Activated naive CD8-positive, alpha-beta T cell treated with anti-CD3 and anti-CD28 coated beads, Interleukin-2, amount 50 U/mL, for 24 hours (primary cell): ENCODE results near the gene TMPO.
"Not testable (repeated sequence)": the region's sequence is repeated elsewhere in the genome, so short reads cannot be mapped to it uniquely, and the experiment has no call there.

ENCODE experiments used
- ATAC-seq: fragments of 150-1000 bp; cut with Tn5 transposase; one replicate; pipeline ENCODE4 v1.10.0; 2021
- DNase-seq: peaks from one replicate; pipeline ENCODE4 v3.0.0; 2021
- H3K27ac Mint-ChIP-seq: one replicate; pipeline ENCODE4 v1.8.0; 2021; ENCODE audit warnings: mild to moderate bottlenecking, mixed read lengths
- H3K27me3 Mint-ChIP-seq: one replicate; pipeline ENCODE4 v1.8.0; 2021; ENCODE audit warnings: mixed read lengths
- H3K36me3 Mint-ChIP-seq: one replicate; pipeline ENCODE4 v1.8.0; 2021; ENCODE audit warnings: low read depth, mixed read lengths
- H3K4me1 Mint-ChIP-seq: one replicate; pipeline ENCODE4 v1.8.0; 2021; ENCODE audit warnings: mixed read lengths
- H3K4me3 Mint-ChIP-seq: one replicate; pipeline ENCODE4 v1.8.0; 2021; ENCODE audit warnings: mild to moderate bottlenecking, moderate library complexity, mixed read lengths
- H3K9me3 Mint-ChIP-seq: one replicate; pipeline ENCODE4 v1.8.0; 2021; ENCODE audit warnings: mixed read lengths

Gene TMPO

DNA sequence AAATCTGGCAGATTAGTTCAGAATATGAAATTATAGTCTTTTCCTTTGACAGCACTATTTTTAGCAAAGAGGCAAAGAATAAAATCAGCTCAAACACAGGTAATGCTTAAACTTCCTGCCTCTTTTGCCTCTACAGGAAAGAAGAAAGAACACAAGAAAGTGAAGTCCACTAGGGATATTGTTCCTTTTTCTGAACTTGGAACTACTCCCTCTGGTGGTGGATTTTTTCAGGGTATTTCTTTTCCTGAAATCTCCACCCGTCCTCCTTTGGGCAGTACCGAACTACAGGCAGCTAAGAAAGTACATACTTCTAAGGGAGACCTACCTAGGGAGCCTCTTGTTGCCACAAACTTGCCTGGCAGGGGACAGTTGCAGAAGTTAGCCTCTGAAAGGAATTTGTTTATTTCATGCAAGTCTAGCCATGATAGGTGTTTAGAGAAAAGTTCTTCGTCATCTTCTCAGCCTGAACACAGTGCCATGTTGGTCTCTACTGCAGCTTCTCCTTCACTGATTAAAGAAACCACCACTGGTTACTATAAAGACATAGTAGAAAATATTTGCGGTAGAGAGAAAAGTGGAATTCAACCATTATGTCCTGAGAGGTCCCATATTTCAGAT, 17.4 kb downstream of the TMPO start:
- Mint-ChIP-seq H3K36me3 (peaks cover 65% of the 10 kb centered on the region), H3K27me3 (no peaks in the 10 kb centered on the region), H3K4me3 (no peak overlapping the region), H3K4me1 (peaks cover 7% of the 10 kb centered on the region), H3K9me3 (no peaks in the 10 kb centered on the region), H3K27ac (no peak overlapping the region)
- no peak for DNase-seq
- ATAC-seq = peak; percentile 67

GRCh38 chr12:98533723-98534251, 18.4 kb downstream of the TMPO start:
- Mint-ChIP-seq H3K36me3 (peaks cover 67% of the 10 kb centered on the region), H3K4me1 (peaks cover 7% of the 10 kb centered on the region), H3K4me3 (no peak overlapping the region), H3K27me3 (no peaks in the 10 kb centered on the region), H3K27ac (no peak overlapping the region), H3K9me3 (no peaks in the 10 kb centered on the region)
- DNase-seq (no peak), ATAC-seq (no peak)

DNA sequence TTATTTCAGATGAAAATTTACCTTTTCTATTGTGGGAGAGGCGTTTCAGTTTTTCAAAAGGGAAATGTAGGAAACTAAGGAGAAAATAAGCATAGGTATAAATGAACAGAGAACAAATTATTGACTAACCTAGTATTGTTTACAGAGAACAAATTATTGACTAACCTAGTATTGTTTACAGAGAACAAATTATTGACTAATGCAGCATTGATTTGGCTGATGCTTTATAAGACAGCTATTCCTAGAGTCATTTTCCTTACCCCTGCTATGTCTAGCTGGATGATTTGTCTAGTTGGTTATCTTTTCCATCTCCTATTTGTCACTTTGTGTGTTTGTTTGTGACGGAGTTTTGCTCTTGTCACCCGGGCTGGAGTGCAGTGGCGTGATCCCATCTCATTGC, 22.6 kb downstream of the TMPO start:
- Mint-ChIP-seq H3K27ac (no peak overlapping the region), H3K27me3 (no peaks in the 10 kb centered on the region), H3K4me1 (peaks cover 8% of the 10 kb centered on the region), H3K9me3 (no peaks in the 10 kb centered on the region), H3K36me3 (peaks cover 75% of the 10 kb centered on the region), H3K4me3 (no peak overlapping the region)
- DNase-seq (no peak), ATAC-seq (no peak)

DNA sequence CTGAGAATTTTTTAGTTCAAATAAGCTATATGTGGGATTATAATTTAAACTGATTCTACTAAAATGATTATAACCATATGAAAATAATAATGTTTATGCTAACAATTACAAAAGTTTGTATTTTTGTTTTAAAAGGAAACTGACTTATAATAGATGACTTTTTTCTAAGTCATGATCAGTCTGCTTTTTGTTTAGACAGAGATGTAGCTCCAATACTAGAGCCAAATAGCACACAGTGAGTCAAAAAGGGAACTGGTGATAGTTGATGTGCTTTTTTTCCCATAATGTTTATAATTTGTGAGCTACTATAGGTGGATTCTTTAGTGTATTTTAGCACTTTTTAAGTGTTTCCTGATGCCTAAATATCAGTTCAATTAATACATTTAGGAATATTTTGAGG, 28.3 kb downstream of the TMPO start:
- Mint-ChIP-seq H3K4me3 (no peak overlapping the region), H3K4me1 (peaks cover 5% of the 10 kb centered on the region), H3K36me3 (peaks cover 58% of the 10 kb centered on the region), H3K27me3 (no peaks in the 10 kb centered on the region), H3K27ac (no peak overlapping the region), H3K9me3 (no peaks in the 10 kb centered on the region)
- ATAC-seq = no peak
- DNase-seq = no peak

GRCh38 chr12:98544751-98545150, 29.4 kb downstream of the TMPO start:
- peaks cover 62% of the 10 kb centered on the region for H3K36me3 Mint-ChIP-seq

GRCh38 chr12:98549371-98550110, 34.2 kb downstream of the TMPO start:
- no peaks in the 10 kb centered on the region for H3K27me3 Mint-ChIP-seq
- H3K36me3 Mint-ChIP-seq = peaks cover 55% of the 10 kb centered on the region
- no peaks in the 10 kb centered on the region for H3K9me3 Mint-ChIP-seq
- no peak for ATAC-seq
- H3K4me1 Mint-ChIP-seq = peaks cover 1% of the 10 kb centered on the region
- no peak overlapping the region for H3K27ac Mint-ChIP-seq
- no peak for DNase-seq
- no peak overlapping the region for H3K4me3 Mint-ChIP-seq

More at GRCh38 chr12:98544751-98545150, 29.4 kb downstream of the TMPO start:
- ATAC-seq (no peak), DNase-seq (no peak)
- Mint-ChIP-seq H3K4me1 (peaks cover 5% of the 10 kb centered on the region), H3K9me3 (no peaks in the 10 kb centered on the region), H3K27me3 (no peaks in the 10 kb centered on the region), H3K27ac (no peak overlapping the region), H3K4me3 (no peak overlapping the region)

DNA sequence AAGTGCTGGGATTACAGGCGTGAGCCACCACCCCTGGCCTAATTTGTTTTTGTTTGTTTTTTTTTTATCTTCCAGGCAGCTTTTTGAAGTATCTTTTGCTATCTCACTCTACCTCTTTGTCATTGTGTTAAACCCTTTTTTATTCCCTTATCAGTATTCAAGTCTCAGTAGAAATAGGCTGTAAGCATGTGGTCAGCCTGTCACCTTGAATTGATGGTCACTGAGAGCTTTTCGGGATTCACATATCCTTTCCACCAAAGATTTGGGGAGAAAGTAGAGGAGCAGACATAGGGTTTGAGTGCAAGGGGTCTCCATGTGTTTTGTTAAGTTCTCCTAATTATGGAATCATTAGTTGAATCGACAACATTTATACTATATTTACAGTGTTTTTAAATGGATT, 36.4 kb downstream of the TMPO start:
- Mint-ChIP-seq H3K4me1 (peaks cover 1% of the 10 kb centered on the region), H3K9me3 (no peaks in the 10 kb centered on the region), H3K27me3 (no peaks in the 10 kb centered on the region), H3K36me3 (peaks cover 39% of the 10 kb centered on the region), H3K27ac (no peak overlapping the region), H3K4me3 (no peak overlapping the region)
- ATAC-seq (no peak), DNase-seq (no peak)

- DNase-seq, H3K36me3 Mint-ChIP-seq, H3K27ac Mint-ChIP-seq, H3K27me3 Mint-ChIP-seq, H3K9me3 Mint-ChIP-seq, H3K4me3 Mint-ChIP-seq, H3K4me1 Mint-ChIP-seq, ATAC-seq: not testable (repeated sequence)
Observed at GRCh38 chr12:98558097-98558496, 42.7 kb downstream of the TMPO start.

DNA sequence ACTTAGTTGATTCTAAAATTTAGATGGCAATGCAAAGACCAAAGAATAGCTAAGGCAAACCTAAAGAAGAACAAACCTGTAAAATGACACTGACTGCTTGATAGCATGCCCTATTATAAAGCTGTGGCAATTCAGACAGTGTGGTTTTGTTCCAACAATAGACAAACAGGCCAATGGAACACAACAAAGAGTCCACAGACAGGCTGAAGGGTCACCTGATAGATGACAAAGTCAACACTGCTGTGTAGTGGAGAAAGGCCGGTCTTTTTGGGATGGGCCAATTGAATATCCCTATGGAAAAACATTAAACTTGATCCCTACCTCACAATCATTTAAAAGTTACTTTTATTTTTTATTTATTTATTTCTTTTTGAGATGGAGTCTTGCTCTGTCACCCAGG, 44.3 kb downstream of the TMPO start:
- no peaks in the 10 kb centered on the region for H3K4me1 Mint-ChIP-seq
- ATAC-seq = no peak
- H3K4me3 Mint-ChIP-seq = no peak overlapping the region
- DNase-seq = no peak
- H3K9me3 Mint-ChIP-seq = no peaks in the 10 kb centered on the region
- H3K27me3 Mint-ChIP-seq = no peaks in the 10 kb centered on the region
- no peak overlapping the region for H3K27ac Mint-ChIP-seq
- H3K36me3 Mint-ChIP-seq = no peaks in the 10 kb centered on the region

- Mint-ChIP-seq H3K27ac (no peak overlapping the region), H3K9me3 (no peaks in the 10 kb centered on the region), H3K4me1 (peaks cover 3% of the 10 kb centered on the region)
Observed at GRCh38 chr12:98561846-98562245, 46.5 kb downstream of the TMPO start.

GRCh38 chr12:98572010-98572409, 56.6 kb downstream of the TMPO start:
- no peak overlapping the region for H3K27ac Mint-ChIP-seq
- ATAC-seq (no peak), DNase-seq (no peak)
- H3K27me3 Mint-ChIP-seq = no peaks in the 10 kb centered on the region
- no peaks in the 10 kb centered on the region for H3K9me3 Mint-ChIP-seq
- H3K4me1 Mint-ChIP-seq = no peaks in the 10 kb centered on the region
- no peaks in the 10 kb centered on the region for H3K36me3 Mint-ChIP-seq
- no peak overlapping the region for H3K4me3 Mint-ChIP-seq

More at GRCh38 chr12:98561846-98562245, 46.5 kb downstream of the TMPO start:
- H3K27me3 Mint-ChIP-seq = no peaks in the 10 kb centered on the region
- no peaks in the 10 kb centered on the region for H3K36me3 Mint-ChIP-seq
- DNase-seq (no peak), ATAC-seq (no peak)
- no peak overlapping the region for H3K4me3 Mint-ChIP-seq

GRCh38 chr12:98574110-98574509, 58.7 kb downstream of the TMPO start:
- no peaks in the 10 kb centered on the region for H3K27me3 Mint-ChIP-seq
- no peak overlapping the region for H3K4me3 Mint-ChIP-seq
- DNase-seq (no peak), ATAC-seq (no peak)
- H3K27ac Mint-ChIP-seq = no peak overlapping the region
- H3K36me3 Mint-ChIP-seq = no peaks in the 10 kb centered on the region
- H3K9me3 Mint-ChIP-seq = no peaks in the 10 kb centered on the region
- H3K4me1 Mint-ChIP-seq = no peaks in the 10 kb centered on the region

GRCh38 chr12:98575013-98575412, 59.6 kb downstream of the TMPO start:
- Mint-ChIP-seq H3K4me3 (no peak overlapping the region), H3K27me3 (no peaks in the 10 kb centered on the region), H3K9me3 (no peaks in the 10 kb centered on the region), H3K36me3 (no peaks in the 10 kb centered on the region), H3K27ac (no peak overlapping the region), H3K4me1 (no peaks in the 10 kb centered on the region)
- DNase-seq = no peak
- ATAC-seq = no peak

GRCh38 chr12:98576795-98577194, 61.4 kb downstream of the TMPO start:
- H3K27ac Mint-ChIP-seq, H3K4me3 Mint-ChIP-seq, DNase-seq, H3K27me3 Mint-ChIP-seq, H3K36me3 Mint-ChIP-seq, ATAC-seq, H3K9me3 Mint-ChIP-seq, H3K4me1 Mint-ChIP-seq: not testable (repeated sequence)

- no peaks in the 10 kb centered on the region for H3K27me3 Mint-ChIP-seq
- no peak overlapping the region for H3K4me3 Mint-ChIP-seq
- H3K9me3 Mint-ChIP-seq = no peaks in the 10 kb centered on the region
- H3K36me3 Mint-ChIP-seq = no peaks in the 10 kb centered on the region
- no peaks in the 10 kb centered on the region for H3K4me1 Mint-ChIP-seq
- no peak for DNase-seq
- H3K27ac Mint-ChIP-seq = no peak overlapping the region
- ATAC-seq = no peak
Observed at GRCh38 chr12:98578392-98578791, 63.0 kb downstream of the TMPO start.
